Lower leg skin (tissue), 4 donors: Measurements from ENCODE around the gene NBEA. TPM values are rescaled to one million over a fixed set of nuclear protein-coding genes. Genes with fewer than 3 reads are reported as not detected.

Experiments used
- DNase-seq, 2 donors: peaks; one replicate each; pipeline ENCODE4 v3.0.0-alpha.2; 2019; ENCODE audit warnings: low spot score in 2 of 2
- H3K4me3 ChIP-seq: fragments of 200-600 bp; sonication (generic); 2 replicates; pipeline ENCODE4 v1.5.1; 2017; ENCODE audit warnings: mild to moderate bottlenecking, low read depth; ENCODE audit not compliant: poor library complexity, severe bottlenecking
- POLR2A ChIP-seq, 2 donors: fragments of 450-650 bp; IDR thresholded peaks; one replicate each; pipeline ENCODE4 v1.6.1; 2016 to 2017; ENCODE audit warnings: antibody characterized with exemption in 2 of 2, mild to moderate bottlenecking in 1 of 2, moderate library complexity in 1 of 2
- WGBS, 2 donors: methylation state at CpG; one replicate each; pipeline ENCODE4 v1.1.5; 2018; 5-methylcytosine and 5-hydroxymethylcytosine counted together
- intact Hi-C: fragments of 100-400 bp; cut with DNase I; formaldehyde crosslinking; loops from one replicate; pipeline ENCODE4 v1.15.0; 2023; ENCODE audit warnings: low total_unique reads
- total RNA-seq, 4 donors: library from RNA; depleted of rRNA; stranded (reverse); fragments of >200 nt; gene quantifications; one replicate each; pipeline ENCODE4 v1.1.0, GENCODE V29; 2016
- TF ChIP-seq, protein P1 (sequence below), 3 donors: fragments of 450-650 bp; IDR thresholded peaks; one replicate each; pipeline ENCODE4 v1.5.1; 2016; ENCODE audit warnings: antibody characterized with exemption in 3 of 3, mild to moderate bottlenecking in 3 of 3, moderate library complexity in 2 of 3

NBEA gene
- total RNA-seq, 4 donors from 2014 or later: 1.5 to 4.5 (median 3.7) TPM

GRCh38 chr13:35500144-35500543, 558.1 kb downstream of the NBEA start:
- H3K4me3 ChIP-seq: no peak overlapping the region
- 78 to 92% methylated on average over 2 of the region's 2 CpGs for WGBS, 2 donors
- DNase-seq: no peak
- TF ChIP-seq, protein P1, sequence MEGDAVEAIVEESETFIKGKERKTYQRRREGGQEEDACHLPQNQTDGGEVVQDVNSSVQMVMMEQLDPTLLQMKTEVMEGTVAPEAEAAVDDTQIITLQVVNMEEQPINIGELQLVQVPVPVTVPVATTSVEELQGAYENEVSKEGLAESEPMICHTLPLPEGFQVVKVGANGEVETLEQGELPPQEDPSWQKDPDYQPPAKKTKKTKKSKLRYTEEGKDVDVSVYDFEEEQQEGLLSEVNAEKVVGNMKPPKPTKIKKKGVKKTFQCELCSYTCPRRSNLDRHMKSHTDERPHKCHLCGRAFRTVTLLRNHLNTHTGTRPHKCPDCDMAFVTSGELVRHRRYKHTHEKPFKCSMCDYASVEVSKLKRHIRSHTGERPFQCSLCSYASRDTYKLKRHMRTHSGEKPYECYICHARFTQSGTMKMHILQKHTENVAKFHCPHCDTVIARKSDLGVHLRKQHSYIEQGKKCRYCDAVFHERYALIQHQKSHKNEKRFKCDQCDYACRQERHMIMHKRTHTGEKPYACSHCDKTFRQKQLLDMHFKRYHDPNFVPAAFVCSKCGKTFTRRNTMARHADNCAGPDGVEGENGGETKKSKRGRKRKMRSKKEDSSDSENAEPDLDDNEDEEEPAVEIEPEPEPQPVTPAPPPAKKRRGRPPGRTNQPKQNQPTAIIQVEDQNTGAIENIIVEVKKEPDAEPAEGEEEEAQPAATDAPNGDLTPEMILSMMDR (IDR thresholded peaks at IDR 0.05): no peak
- no peak for TF ChIP-seq POLR2A (IDR thresholded peaks at IDR 0.05)
- intact Hi-C loops: no loop called here

DNA sequence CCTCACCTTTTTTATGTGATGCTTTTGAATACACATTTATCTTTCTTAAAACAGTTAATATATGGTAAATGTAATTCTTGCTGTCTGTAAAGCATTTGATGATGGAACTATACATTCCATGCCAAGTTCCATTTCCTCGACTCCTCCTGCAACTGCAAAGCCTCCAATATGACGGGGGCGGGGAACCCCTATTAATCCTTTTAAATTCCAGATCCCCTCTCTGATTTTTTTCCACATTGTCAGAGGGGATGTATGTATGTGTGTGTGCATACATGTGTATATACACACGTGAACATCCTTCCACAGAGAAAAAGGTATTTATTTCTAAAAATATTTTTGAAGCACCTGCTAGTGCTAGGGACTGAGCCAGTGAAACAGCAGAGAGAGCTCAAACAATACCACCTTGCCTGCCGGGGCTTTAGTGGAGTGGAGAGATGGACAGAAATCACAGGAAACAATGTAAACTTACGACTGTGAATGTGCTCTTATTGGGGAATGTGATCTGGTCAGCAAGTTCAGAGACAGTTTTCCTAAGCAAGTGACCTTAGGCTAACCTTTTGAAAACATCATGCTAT, 559.7 kb downstream of the NBEA start:
- intact Hi-C loops: no loop called here
- TF ChIP-seq, protein P1 (IDR thresholded peaks at IDR 0.05): no peak
- DNase-seq: no peak
- WGBS, 2 donors: 52 to 63% methylated on average over 6 of the region's 6 CpGs
- no peak overlapping the region for H3K4me3 ChIP-seq

DNA sequence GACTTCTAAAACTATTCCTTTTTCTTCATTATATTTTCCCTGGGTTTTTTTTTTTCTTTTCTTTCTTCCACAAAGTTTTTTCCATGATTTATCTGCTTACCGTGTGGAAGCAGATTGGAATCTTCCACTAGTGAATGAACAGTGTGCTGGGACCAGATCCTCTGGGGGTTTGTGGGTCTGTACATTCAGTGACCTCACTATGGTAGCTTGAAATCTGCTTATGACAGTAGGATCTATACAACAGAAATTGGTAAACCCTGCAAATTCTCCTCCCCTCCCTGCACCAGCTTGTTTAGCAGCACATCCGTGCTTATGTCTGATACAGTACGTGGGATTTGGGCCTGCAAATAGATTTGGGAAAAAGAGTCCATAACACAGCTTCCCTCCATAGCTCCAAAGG, 560.4 kb downstream of the NBEA start:
- no peak overlapping the region for H3K4me3 ChIP-seq
- intact Hi-C loops: no loop called here
- TF ChIP-seq, protein P1 (IDR thresholded peaks at IDR 0.05): no peak
- no peak for TF ChIP-seq POLR2A (IDR thresholded peaks at IDR 0.05)
- 69 to 71% methylated on average over 3 of the region's 3 CpGs for WGBS, 2 donors
- DNase-seq: no peak

- intact Hi-C loops: no loop called here
- DNase-seq: no peak
- H3K4me3 ChIP-seq: no peak overlapping the region
- WGBS, 2 donors: 55 to 58% methylated on average over 5 of the region's 5 CpGs
- TF ChIP-seq, protein P1 (IDR thresholded peaks at IDR 0.05): no peak
- no peak for TF ChIP-seq POLR2A (IDR thresholded peaks at IDR 0.05)
Observed at GRCh38 chr13:35512271-35512920, 570.3 kb downstream of the NBEA start.

DNA sequence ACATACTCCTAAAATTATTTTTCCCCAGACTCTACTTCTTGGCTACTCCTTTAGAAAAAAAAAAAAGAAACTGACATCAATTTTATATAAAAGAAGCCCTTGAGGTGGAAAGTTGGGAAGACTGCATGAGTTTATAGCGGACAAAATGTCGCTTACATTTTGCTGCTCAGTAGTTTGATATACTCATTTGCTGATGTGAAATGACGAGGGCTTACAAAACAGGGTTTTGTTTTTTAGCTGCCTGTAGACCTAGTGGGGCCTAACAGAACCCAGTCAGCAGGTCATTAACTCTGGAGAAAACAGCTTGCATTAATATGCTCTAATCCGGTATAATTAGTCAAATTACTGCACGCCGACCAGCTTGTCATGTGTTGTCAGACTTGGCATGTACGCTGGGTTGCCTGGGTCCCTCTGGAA, 572.0 kb downstream of the NBEA start:
- H3K4me3 ChIP-seq: no peak overlapping the region
- intact Hi-C loops: no loop called here
- WGBS, 2 donors: 83 to 85% methylated on average over 7 of the region's 7 CpGs
- no peak for DNase-seq
- TF ChIP-seq POLR2A (IDR thresholded peaks at IDR 0.05): no peak
- TF ChIP-seq, protein P1 (IDR thresholded peaks at IDR 0.05): no peak
